HG03520 (cell line): ENCODE results near the gene ATP6V1C2.
A peak's percentile ranks its signal among the peaks of the same experiment; 100 is the strongest.

Source experiments
- ATAC-seq: cut with Tn5 transposase; IDR thresholded peaks from one replicate; pipeline ENCODE4 v1.9.1; 2021; ENCODE audit warnings: mild to moderate bottlenecking, moderate library complexity; ENCODE audit not compliant: unreplicated experiment

ATP6V1C2 gene

GRCh38 chr2:10832203-10832936 is 110.9 kb downstream of the ATP6V1C2 start:
- ATAC-seq: peak; percentile 67

- ATAC-seq: no peak
Measured at GRCh38 chr2:10833021-10833420, 111.6 kb downstream of the ATP6V1C2 start.

GRCh38 chr2:10834068-10834655 is 112.7 kb downstream of the ATP6V1C2 start:
- ATAC-seq: no peak
